Measurements from ENCODE around the gene INKA2.

INKA2 gene

GRCh38 chr1:111747947-111748346, 8.8 kb upstream of the INKA2 start:
- DNase-seq = no peak
- no peak for TF ChIP-seq CTCF (IDR thresholded peaks at IDR 0.05; ENCODE audit: low read depth, low read length)
- no peak overlapping the region for H3K4me3 ChIP-seq (ENCODE audit: low read depth, low read length)

GRCh38 chr1:111747282-111747734, 8.1 kb upstream of the INKA2 start:
- DNase-seq = peak; percentile 84
- Histone ChIP-seq H3K4me1 (peaks cover 7% of the 10 kb centered on the region), H3K4me3 (ENCODE audit: low read depth, low read length) (no peak overlapping the region), H3K36me3 (no peaks in the 10 kb centered on the region), H3K27me3 (no peaks in the 10 kb centered on the region), H3K9me3 (no peaks in the 10 kb centered on the region)
- TF ChIP-seq CTCF (IDR thresholded peaks at IDR 0.05; ENCODE audit: low read depth, low read length) = peak; percentile 84

More at GRCh38 chr1:111747947-111748346, 8.8 kb upstream of the INKA2 start:
- Histone ChIP-seq H3K36me3 (no peaks in the 10 kb centered on the region), H3K4me1 (peaks cover 7% of the 10 kb centered on the region), H3K27me3 (no peaks in the 10 kb centered on the region), H3K9me3 (no peaks in the 10 kb centered on the region)

GRCh38 chr1:111746614-111746999, 7.4 kb upstream of the INKA2 start:
- no peaks in the 10 kb centered on the region for H3K9me3 ChIP-seq
- H3K27me3 ChIP-seq = no peaks in the 10 kb centered on the region
- peaks cover 7% of the 10 kb centered on the region for H3K4me1 ChIP-seq
- H3K36me3 ChIP-seq = no peaks in the 10 kb centered on the region
- TF ChIP-seq CTCF (IDR thresholded peaks at IDR 0.05; ENCODE audit: low read depth, low read length) = peak; percentile 13; the same call in 1 of the 2 replicates
- H3K4me3 ChIP-seq (ENCODE audit: low read depth, low read length) = no peak overlapping the region
- DNase-seq = no peak

- Histone ChIP-seq H3K4me1 (peaks cover 7% of the 10 kb centered on the region), H3K27me3 (no peaks in the 10 kb centered on the region), H3K4me3 (ENCODE audit: low read depth, low read length) (no peak overlapping the region), H3K9me3 (no peaks in the 10 kb centered on the region), H3K36me3 (no peaks in the 10 kb centered on the region)
- no peak for TF ChIP-seq CTCF (IDR thresholded peaks at IDR 0.05; ENCODE audit: low read depth, low read length)
- DNase-seq = peak; percentile 39
These were observed 6.7 kb upstream of the INKA2 start for GRCh38 chr1:111745675-111746613.

GRCh38 chr1:111743679-111744101, 4.5 kb upstream of the INKA2 start:
- Histone ChIP-seq H3K9me3 (no peaks in the 10 kb centered on the region), H3K4me1 (peaks cover 1% of the 10 kb centered on the region), H3K27me3 (no peaks in the 10 kb centered on the region), H3K36me3 (no peaks in the 10 kb centered on the region), H3K4me3 (ENCODE audit: low read depth, low read length) (no peak overlapping the region)
- DNase-seq = no peak
- TF ChIP-seq CTCF (IDR thresholded peaks at IDR 0.05; ENCODE audit: low read depth, low read length) = no peak

Data from BE2C (cell line).